Gastroesophageal sphincter (tissue), 3 donors: ENCODE results near the gene PRDM2.

Experiments used
- CTCF ChIP-seq, 4 experiments: fragments of 200-600 bp in 2 of 4; fragments of 450-650 bp in 2 of 4; sonication (generic) in 1 of 4; IDR thresholded peaks; one replicate each; pipeline ENCODE4 v1.5.1; 2017 to 2019; ENCODE audit warnings: antibody characterized with exemption in 4 of 4, mild to moderate bottlenecking in 2 of 4, moderate library complexity in 2 of 4
- EP300 ChIP-seq: sonication (generic); formaldehyde crosslinking; IDR thresholded peaks from one replicate; pipeline ENCODE4 v1.6.1; 2017; ENCODE audit warnings: antibody characterized with exemption, mild to moderate bottlenecking
- POLR2A ChIP-seq, 2 donors: fragments of 450-650 bp; IDR thresholded peaks; one replicate each; pipeline ENCODE4 v1.6.1; 2017; ENCODE audit warnings: antibody characterized with exemption in 2 of 2, mild to moderate bottlenecking in 2 of 2, moderate library complexity in 1 of 2
- POLR2AphosphoS5 ChIP-seq: sonication (generic); formaldehyde crosslinking; IDR thresholded peaks from one replicate; pipeline ENCODE4 v1.6.1; 2017; ENCODE audit warnings: antibody characterized with exemption

GRCh38 chr1:13806108-13806507 is 106.1 kb downstream of the PRDM2 start:
- TF ChIP-seq CTCF (IDR thresholded peaks at IDR 0.05) (no peak), POLR2AphosphoS5 (no peak), EP300 (no peak), POLR2A (IDR thresholded peaks at IDR 0.05) (no peak)
